PC-3 (cell line): ENCODE measurements around the gene STK33. TPM values are rescaled to one million over a fixed set of nuclear protein-coding genes. Genes with fewer than 3 reads are reported as not detected.

Source experiments
- ATAC-seq: fragments of 200-7000 bp; cut with Tn5 transposase; 2 replicates; pipeline ENCODE4 v1.9.1; 2020; ENCODE audit warnings: mild to moderate bottlenecking, moderate library complexity
- BruUV-seq: library from RNA; stranded (reverse); fragments of 400-500 nt; replicated peaks from 2 replicates; lab custom pipeline; 2021; lab: Mats Ljungman, UMichigan
- CTCF ChIA-PET: fragments of 300-600 bp; sonication (Branson Sonifier 250); formaldehyde crosslinking; loops from one replicate; lab custom pipeline; 2022; ENCODE audit warnings: antibody characterized with exemption; lab: Charles Lee
- POLR2A ChIA-PET: fragments of 300-600 bp; sonication (Branson Sonifier 250); formaldehyde crosslinking; loops from one replicate; lab custom pipeline; 2022; ENCODE audit warnings: antibody characterized with exemption; ENCODE audit not compliant: unreplicated experiment; lab: Charles Lee
- DNase-seq: peaks from one replicate; pipeline ENCODE4 v3.0.0-alpha.2; 2015
- H2AFZ ChIP-seq: fragments of 300-600 bp; sonication (generic); 2 replicates; pipeline ENCODE4 v1.6.0; 2016; ENCODE audit warnings: antibody characterized with exemption, low read length
- H3F3A ChIP-seq: fragments of 300-600 bp; sonication (generic); one replicate; pipeline ENCODE4 v1.6.0; 2017; ENCODE audit warnings: antibody characterized with exemption, low read length, control low read depth, mild to moderate bottlenecking; ENCODE audit not compliant: unreplicated experiment
- H3K27ac ChIP-seq: fragments of 300-600 bp; sonication (generic); 2 replicates; pipeline ENCODE4 v1.5.1; 2016; ENCODE audit warnings: mild to moderate bottlenecking, low read length
- H3K27me3 ChIP-seq: fragments of 300-600 bp; sonication (generic); 2 replicates; pipeline ENCODE4 v1.6.1; 2016; ENCODE audit warnings: low read length, mixed read lengths
- H3K36me3 ChIP-seq: fragments of 300-600 bp; sonication (generic); 2 replicates; pipeline ENCODE4 v1.6.1; 2016; ENCODE audit warnings: low read depth, mixed run types, low read length, mixed read lengths
- H3K4me1 ChIP-seq: fragments of 300-600 bp; sonication (generic); 2 replicates; pipeline ENCODE4 v1.5.1; 2016; ENCODE audit warnings: low read length; ENCODE audit not compliant: insufficient read depth
- H3K4me2 ChIP-seq: fragments of 300-600 bp; sonication (generic); 2 replicates; pipeline ENCODE4 v1.6.0; 2016; ENCODE audit warnings: low read length
- H3K4me3 ChIP-seq: fragments of 300-600 bp; sonication (generic); 2 replicates; pipeline ENCODE4 v1.5.1; 2016; ENCODE audit warnings: mild to moderate bottlenecking, low read length, mixed read lengths
- H3K79me2 ChIP-seq: fragments of 300-600 bp; sonication (generic); 2 replicates; pipeline ENCODE4 v1.6.1; 2017; ENCODE audit warnings: low read length, mixed read lengths
- H3K9ac ChIP-seq: fragments of 300-600 bp; sonication (generic); 2 replicates; pipeline ENCODE4 v1.6.0; 2016; ENCODE audit warnings: mild to moderate bottlenecking, low read length
- H3K9me2 ChIP-seq: fragments of 300-600 bp; sonication (generic); replicated peaks from 2 replicates; pipeline ENCODE4 v1.6.1; 2016; ENCODE audit warnings: mixed run types, low read length, mixed read lengths
- H3K9me3 ChIP-seq: fragments of 300-600 bp; sonication (generic); 2 replicates; pipeline ENCODE4 v1.6.1; 2016; ENCODE audit warnings: low read length, mixed read lengths
- H4K20me1 ChIP-seq: fragments of 300-600 bp; sonication (generic); 2 replicates; pipeline ENCODE4 v1.6.1; 2016; ENCODE audit warnings: low read length, mixed read lengths
- EZH2 ChIP-seq: fragments of 300-600 bp; sonication (generic); IDR thresholded peaks from one replicate; pipeline ENCODE4 v1.6.1; 2017; ENCODE audit warnings: antibody characterized with exemption, mild to moderate bottlenecking, low read length; ENCODE audit not compliant: unreplicated experiment
- EZH2phosphoT487 ChIP-seq: fragments of 300-600 bp; sonication (generic); IDR thresholded peaks from 2 replicates; pipeline ENCODE4 v1.6.1; 2018; ENCODE audit warnings: mild to moderate bottlenecking, antibody characterized with exemption, low read length, borderline replicate concordance
- intact Hi-C: fragments of 100-400 bp; cut with micrococcal nuclease; formaldehyde crosslinking; loops from 2 replicates; pipeline ENCODE4 v1.9.0; 2023
- total RNA-seq: library from RNA; depleted of rRNA; stranded (reverse); fragments of >200 nt; gene quantifications from 2 replicates; pipeline ENCODE4 v1.2.3, GENCODE V29; 2014
- TF ChIP-seq, protein P1 (sequence below): fragments of 300-600 bp; sonication (generic); conservative IDR thresholded peaks from 2 replicates; pipeline ENCODE4 v1.5.1; 2017; ENCODE audit warnings: antibody characterized with exemption, low read depth, mild to moderate bottlenecking, low read length

The STK33 gene
- total RNA-seq, 1 experiment from 2014 or later: not detected

- Histone ChIP-seq H3K9ac (no peak overlapping the region), H3K27ac (no peak overlapping the region), H3K36me3 (no peaks in the 10 kb centered on the region), H3K27me3 (peaks cover 19% of the 10 kb centered on the region), H3K9me3 (no peaks in the 10 kb centered on the region), H3K79me2 (no peaks in the 10 kb centered on the region), H3K9me2 (no peaks in the 10 kb centered on the region), H3K4me3 (no peak overlapping the region), H2AFZ (no peak overlapping the region), H3K4me1 (peaks cover 8% of the 10 kb centered on the region; the same call in 1 of the 2 replicates), H3K4me2 (no peak overlapping the region), H4K20me1 (no peaks in the 10 kb centered on the region), H3F3A (no peaks in the 10 kb centered on the region)
- ChIA-PET POLR2A (no interaction called here), CTCF (no interaction called here)
- BruUV-seq: no TSS peak
- TF ChIP-seq EZH2phosphoT487: no peak
- no peak for TF ChIP-seq EZH2
- TF ChIP-seq, protein P1, sequence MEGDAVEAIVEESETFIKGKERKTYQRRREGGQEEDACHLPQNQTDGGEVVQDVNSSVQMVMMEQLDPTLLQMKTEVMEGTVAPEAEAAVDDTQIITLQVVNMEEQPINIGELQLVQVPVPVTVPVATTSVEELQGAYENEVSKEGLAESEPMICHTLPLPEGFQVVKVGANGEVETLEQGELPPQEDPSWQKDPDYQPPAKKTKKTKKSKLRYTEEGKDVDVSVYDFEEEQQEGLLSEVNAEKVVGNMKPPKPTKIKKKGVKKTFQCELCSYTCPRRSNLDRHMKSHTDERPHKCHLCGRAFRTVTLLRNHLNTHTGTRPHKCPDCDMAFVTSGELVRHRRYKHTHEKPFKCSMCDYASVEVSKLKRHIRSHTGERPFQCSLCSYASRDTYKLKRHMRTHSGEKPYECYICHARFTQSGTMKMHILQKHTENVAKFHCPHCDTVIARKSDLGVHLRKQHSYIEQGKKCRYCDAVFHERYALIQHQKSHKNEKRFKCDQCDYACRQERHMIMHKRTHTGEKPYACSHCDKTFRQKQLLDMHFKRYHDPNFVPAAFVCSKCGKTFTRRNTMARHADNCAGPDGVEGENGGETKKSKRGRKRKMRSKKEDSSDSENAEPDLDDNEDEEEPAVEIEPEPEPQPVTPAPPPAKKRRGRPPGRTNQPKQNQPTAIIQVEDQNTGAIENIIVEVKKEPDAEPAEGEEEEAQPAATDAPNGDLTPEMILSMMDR: no peak
- no peak for ATAC-seq
- DNase-seq: no peak
- intact Hi-C loops: no loop called here
Observed at GRCh38 chr11:8357505-8357888, 236.5 kb downstream of the STK33 start.

GRCh38 chr11:8356721-8357504 is 237.1 kb downstream of the STK33 start:
- ChIA-PET CTCF (no interaction called here), POLR2A (no interaction called here)
- H4K20me1 ChIP-seq: no peaks in the 10 kb centered on the region
- H3K27me3 ChIP-seq: peaks cover 17% of the 10 kb centered on the region
- intact Hi-C loops: no loop called here
- no peaks in the 10 kb centered on the region for H3F3A ChIP-seq
- H3K9ac ChIP-seq: no peak overlapping the region
- H3K4me3 ChIP-seq: no peak overlapping the region
- H3K79me2 ChIP-seq: no peaks in the 10 kb centered on the region
- H2AFZ ChIP-seq: no peak overlapping the region
- ATAC-seq: no peak
- DNase-seq: no peak
- BruUV-seq: no TSS peak
- H3K9me3 ChIP-seq: no peaks in the 10 kb centered on the region
- no peak overlapping the region for H3K27ac ChIP-seq
- no peaks in the 10 kb centered on the region for H3K9me2 ChIP-seq
- H3K36me3 ChIP-seq: no peaks in the 10 kb centered on the region
- peaks cover 8% of the 10 kb centered on the region; the same call in 1 of the 2 replicates for H3K4me1 ChIP-seq
- H3K4me2 ChIP-seq: no peak overlapping the region
- TF ChIP-seq EZH2: no peak
- TF ChIP-seq EZH2phosphoT487: no peak
- TF ChIP-seq, protein P1: no peak

GRCh38 chr11:8356216-8356615 is 237.8 kb downstream of the STK33 start:
- ChIA-PET CTCF (no interaction called here), POLR2A (no interaction called here)
- H2AFZ ChIP-seq: no peak overlapping the region
- H3F3A ChIP-seq: no peaks in the 10 kb centered on the region
- no peaks in the 10 kb centered on the region for H3K36me3 ChIP-seq
- no TSS peak for BruUV-seq
- no peak overlapping the region for H3K27ac ChIP-seq
- H3K9me2 ChIP-seq: no peaks in the 10 kb centered on the region
- peaks cover 8% of the 10 kb centered on the region; the same call in 1 of the 2 replicates for H3K4me1 ChIP-seq
- no peak for ATAC-seq
- H3K27me3 ChIP-seq: peaks cover 17% of the 10 kb centered on the region
- intact Hi-C loops: no loop called here
- H3K9ac ChIP-seq: no peak overlapping the region
- H3K4me3 ChIP-seq: no peak overlapping the region
- TF ChIP-seq, protein P1: no peak
- H3K4me2 ChIP-seq: no peak overlapping the region
- no peaks in the 10 kb centered on the region for H3K9me3 ChIP-seq
- DNase-seq: no peak
- no peaks in the 10 kb centered on the region for H4K20me1 ChIP-seq
- no peaks in the 10 kb centered on the region for H3K79me2 ChIP-seq
